Measurements from ENCODE around the gene DYNC1LI2. TPM values are rescaled to one million over a fixed set of nuclear protein-coding genes. Genes with fewer than 3 reads are reported as not detected.

Gene DYNC1LI2
- total RNA-seq, 2 experiments from 2014 or later = 66.3 to 70.5 TPM

- Mint-ChIP-seq H3K4me3 (no peak overlapping the region), H3K4me1 (peaks cover 6% of the 10 kb centered on the region), H3K9me3 (peaks cover 4% of the 10 kb centered on the region), H3K27me3 (peaks cover 52% of the 10 kb centered on the region), H3K36me3 (peaks cover 2% of the 10 kb centered on the region), H3K27ac (no peak overlapping the region)
- DNase-seq = no peak
- ATAC-seq (ENCODE audit: low read depth) = no peak
- POLR2A ChIA-PET = interaction anchor here (0.6 kb wide), 1 partner anchor 8 kb away, joined by 4 read pairs; no protein-coding TSS in a partner anchor
Observed at GRCh38 chr16:66701516-66701915, 49.9 kb downstream of the DYNC1LI2 start.

DNA sequence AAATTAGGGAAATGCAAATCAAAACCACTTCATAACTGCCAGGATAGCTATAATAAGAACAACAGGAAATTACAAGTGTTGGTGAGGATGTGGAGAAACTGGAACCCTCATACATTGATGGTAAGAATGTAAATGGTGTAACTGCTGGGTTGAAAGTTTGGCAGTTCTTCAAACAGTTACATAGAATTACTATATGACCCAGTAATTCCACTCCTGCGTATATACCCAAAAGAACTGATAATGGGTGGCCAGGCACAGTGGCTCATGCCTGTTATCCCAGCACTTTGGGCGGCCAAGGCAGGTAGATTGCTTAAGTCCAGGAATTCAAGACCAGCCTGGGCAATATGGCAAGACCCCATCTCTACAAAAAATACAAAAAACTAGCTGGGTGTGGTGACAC is 50.4 kb downstream of the DYNC1LI2 start:
- no peak overlapping the region for H3K4me3 Mint-ChIP-seq
- POLR2A ChIA-PET = no interaction called here
- peaks cover 4% of the 10 kb centered on the region for H3K9me3 Mint-ChIP-seq
- H3K27me3 Mint-ChIP-seq = peaks cover 52% of the 10 kb centered on the region
- peaks cover 2% of the 10 kb centered on the region for H3K36me3 Mint-ChIP-seq
- H3K27ac Mint-ChIP-seq = no peak overlapping the region
- DNase-seq (no peak), ATAC-seq (ENCODE audit: low read depth) (no peak)
- H3K4me1 Mint-ChIP-seq = peaks cover 6% of the 10 kb centered on the region

DNA sequence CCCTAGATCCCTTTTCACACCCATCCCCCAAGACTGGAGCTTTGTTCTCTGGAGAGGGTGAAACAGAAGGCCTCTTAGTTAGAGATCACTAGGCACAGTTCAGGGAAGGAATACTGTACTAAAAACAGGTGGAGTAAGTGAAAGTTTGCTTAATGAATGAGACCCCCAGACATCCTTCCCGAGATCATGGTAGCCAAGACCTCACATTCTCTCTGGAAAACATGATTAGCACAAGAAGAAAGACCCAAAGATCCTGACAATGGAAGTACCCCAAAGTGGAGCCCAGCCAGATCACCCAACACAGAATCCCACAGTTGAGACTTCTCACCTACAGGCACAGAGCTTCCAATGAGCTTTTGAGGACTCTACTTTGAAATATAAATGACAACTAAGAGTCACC is 51.5 kb downstream of the DYNC1LI2 start:
- H3K9me3 Mint-ChIP-seq = peaks cover 4% of the 10 kb centered on the region
- H3K4me3 Mint-ChIP-seq = no peak overlapping the region
- H3K27me3 Mint-ChIP-seq = peaks cover 61% of the 10 kb centered on the region
- POLR2A ChIA-PET = no interaction called here
- DNase-seq (no peak), ATAC-seq (ENCODE audit: low read depth) (no peak)
- peaks cover 2% of the 10 kb centered on the region for H3K36me3 Mint-ChIP-seq
- peaks cover 14% of the 10 kb centered on the region for H3K4me1 Mint-ChIP-seq
- no peak overlapping the region for H3K27ac Mint-ChIP-seq

DNA sequence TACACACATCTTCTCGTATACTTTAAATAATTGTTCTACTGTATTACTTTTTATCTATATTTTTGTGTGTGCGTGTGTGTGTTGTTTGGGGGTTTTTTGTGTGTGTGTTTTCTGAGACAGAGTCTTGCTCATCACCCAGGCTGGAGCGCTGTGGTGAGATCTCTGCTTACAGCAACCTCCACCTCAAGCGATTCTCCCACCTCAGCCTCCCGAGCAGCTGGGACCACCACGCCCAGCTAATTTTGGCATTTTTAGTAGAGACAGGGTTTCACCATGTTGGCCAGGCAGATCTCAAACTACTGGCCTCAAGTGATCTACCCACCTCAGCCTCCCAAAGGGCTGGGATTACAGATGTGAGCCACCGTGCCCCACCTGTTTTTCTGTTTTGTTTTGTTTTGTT is 53.4 kb downstream of the DYNC1LI2 start:
- Mint-ChIP-seq H3K27me3 (peaks cover 62% of the 10 kb centered on the region), H3K27ac (no peak overlapping the region), H3K36me3 (peaks cover 2% of the 10 kb centered on the region), H3K4me1 (peaks cover 17% of the 10 kb centered on the region), H3K9me3 (peaks cover 4% of the 10 kb centered on the region), H3K4me3 (no peak overlapping the region)
- DNase-seq = no peak
- ATAC-seq (ENCODE audit: low read depth) = no peak
- POLR2A ChIA-PET = no interaction called here

DNA sequence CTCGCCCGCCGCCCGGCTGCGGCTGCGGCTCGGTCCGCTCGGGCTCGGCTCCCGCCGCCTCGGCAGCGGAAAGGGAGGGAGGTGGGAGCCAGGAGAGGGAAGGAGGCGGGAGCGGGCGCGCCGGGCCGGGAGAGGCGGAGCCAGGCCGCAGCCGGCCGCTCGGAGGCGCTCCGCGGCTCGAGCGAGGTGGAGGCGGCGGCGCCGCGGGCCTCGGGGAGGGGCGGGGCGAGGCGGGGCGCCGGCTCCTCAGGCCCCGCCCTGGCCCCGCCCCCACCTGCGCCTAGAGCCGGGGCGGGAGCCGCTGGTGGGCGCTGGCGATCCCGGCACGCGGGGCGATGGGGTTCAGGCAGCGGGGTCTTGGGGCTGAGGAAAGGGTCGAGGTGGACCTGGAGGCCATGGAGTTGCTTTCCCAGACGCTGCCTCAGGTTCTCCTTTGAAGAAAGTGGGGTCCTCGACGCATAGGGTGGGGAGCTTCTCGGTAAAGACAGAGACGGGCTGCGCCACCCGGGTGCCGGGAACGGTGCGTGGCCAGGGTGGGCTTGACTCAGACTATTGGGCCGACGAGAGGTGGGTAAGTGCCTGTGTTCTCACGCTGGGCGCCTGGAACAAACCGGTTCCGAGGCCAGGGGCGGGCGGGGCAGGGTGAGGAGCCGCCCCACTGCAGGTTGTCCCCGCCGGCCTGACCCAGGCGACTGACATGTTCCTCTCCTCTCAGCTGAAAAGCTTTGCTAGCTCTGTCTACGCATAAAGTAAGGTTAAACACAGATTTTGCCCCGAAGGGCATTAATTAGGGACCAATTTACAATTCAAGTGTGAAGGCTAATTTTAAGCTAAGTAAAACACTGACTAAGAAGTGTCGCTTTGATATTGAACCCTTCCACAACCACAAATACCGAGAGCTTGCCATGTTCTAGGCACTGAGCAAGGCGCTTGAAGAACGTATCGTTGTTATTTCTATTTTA is 54.5 kb downstream of the DYNC1LI2 start, which contains the start of gene CMTM4:
Gene CMTM4, minus strand, starts transcription at position 75 of the 962 bp plus-strand sequence. CDS start 218 bp downstream, outside the sequence.
- Mint-ChIP-seq H3K27ac (no peak within 1 kb of the TSS), H3K9me3 (peaks cover 4% of the 10 kb centered on the region)
- DNase-seq = peak; percentile 85

DNA sequence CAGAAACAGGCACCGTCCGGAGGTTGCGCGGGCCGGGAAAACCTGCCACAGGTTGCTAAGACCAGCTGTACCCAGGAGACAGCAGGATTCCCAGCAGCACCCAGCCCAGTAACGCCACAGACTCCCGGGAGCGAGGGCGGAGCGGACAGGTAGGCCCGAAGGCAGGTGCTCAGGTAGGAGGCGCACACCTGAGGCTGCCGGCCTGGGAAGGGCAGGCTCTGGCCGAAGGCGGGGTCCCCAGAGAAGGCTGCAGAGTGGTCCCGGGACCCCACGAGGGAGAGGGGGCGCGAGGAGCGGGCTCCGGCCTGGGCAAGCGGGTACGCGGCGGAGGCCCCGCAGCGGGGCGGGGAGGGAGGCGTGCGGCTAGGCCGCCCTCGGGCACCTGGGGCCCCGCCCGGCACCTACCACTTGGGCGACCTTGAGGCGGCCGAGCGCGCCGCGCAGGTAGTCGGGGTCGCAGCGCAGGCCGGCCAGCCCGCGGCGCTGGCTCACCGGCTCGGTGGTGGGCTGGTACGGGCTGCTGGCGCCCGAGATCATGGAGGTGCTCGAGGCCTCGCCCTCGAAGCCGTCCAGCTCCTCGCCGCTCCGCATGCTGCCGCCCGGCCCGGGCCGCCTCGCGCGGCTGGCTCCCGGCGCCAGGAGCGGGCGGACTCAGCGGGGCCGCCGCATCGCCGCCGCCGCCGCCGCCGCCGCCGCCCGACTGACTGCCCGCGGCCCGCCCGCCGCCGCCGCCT is 55.3 kb downstream of the DYNC1LI2 start:
- no peak overlapping the region for H3K27ac Mint-ChIP-seq
- POLR2A ChIA-PET = no interaction called here

More for the DNA sequence above, 54.5 kb downstream of the DYNC1LI2 start, which contains the start of gene CMTM4:
- POLR2A ChIA-PET = interaction anchor here (0.9 kb wide), 1 partner anchor 133 kb away, joined by 3 read pairs; the partner anchor contains the start of gene NAE1
- H3K36me3 Mint-ChIP-seq = peaks cover 2% of the 10 kb centered on the region
- H3K27me3 Mint-ChIP-seq = peaks cover 65% of the 10 kb centered on the region
- peak; percentile 88 for ATAC-seq (ENCODE audit: low read depth)
- H3K4me1 Mint-ChIP-seq = peaks cover 17% of the 10 kb centered on the region
- H3K4me3 Mint-ChIP-seq = peak within 1 kb of the TSS; percentile 83

GRCh38 chr16:66695471-66695934 is 55.9 kb downstream of the DYNC1LI2 start:
- no peak for ATAC-seq (ENCODE audit: low read depth)
- H3K36me3 Mint-ChIP-seq = no peaks in the 10 kb centered on the region
- H3K27ac Mint-ChIP-seq = no peak overlapping the region
- peaks cover 64% of the 10 kb centered on the region for H3K27me3 Mint-ChIP-seq
- H3K4me3 Mint-ChIP-seq = peak overlapping the region; percentile 73
- H3K4me1 Mint-ChIP-seq = peaks cover 14% of the 10 kb centered on the region
- peak; percentile 33 for DNase-seq
- H3K9me3 Mint-ChIP-seq = peaks cover 1% of the 10 kb centered on the region
- POLR2A ChIA-PET = no interaction called here

More for the DNA sequence above, 55.3 kb downstream of the DYNC1LI2 start:
- peaks cover 17% of the 10 kb centered on the region for H3K4me1 Mint-ChIP-seq
- peak overlapping the region; percentile 73 for H3K4me3 Mint-ChIP-seq
- H3K9me3 Mint-ChIP-seq = peaks cover 4% of the 10 kb centered on the region
- DNase-seq = no peak
- H3K27me3 Mint-ChIP-seq = peaks cover 64% of the 10 kb centered on the region
- peaks cover 2% of the 10 kb centered on the region for H3K36me3 Mint-ChIP-seq
- ATAC-seq (ENCODE audit: low read depth) = peak; percentile 43

- POLR2A ChIA-PET = interaction anchor here (0.6 kb wide), 1 partner anchor 9 kb away, joined by 4 read pairs; no protein-coding TSS in a partner anchor
- H3K9me3 Mint-ChIP-seq = no peaks in the 10 kb centered on the region
- no peaks in the 10 kb centered on the region for H3K36me3 Mint-ChIP-seq
- ATAC-seq (ENCODE audit: low read depth) = no peak
- no peak overlapping the region for H3K4me3 Mint-ChIP-seq
- peaks cover 14% of the 10 kb centered on the region for H3K4me1 Mint-ChIP-seq
- no peak overlapping the region for H3K27ac Mint-ChIP-seq
- peaks cover 46% of the 10 kb centered on the region for H3K27me3 Mint-ChIP-seq
- DNase-seq = no peak
Observed at GRCh38 chr16:66693149-66693548, 58.3 kb downstream of the DYNC1LI2 start.

DNA sequence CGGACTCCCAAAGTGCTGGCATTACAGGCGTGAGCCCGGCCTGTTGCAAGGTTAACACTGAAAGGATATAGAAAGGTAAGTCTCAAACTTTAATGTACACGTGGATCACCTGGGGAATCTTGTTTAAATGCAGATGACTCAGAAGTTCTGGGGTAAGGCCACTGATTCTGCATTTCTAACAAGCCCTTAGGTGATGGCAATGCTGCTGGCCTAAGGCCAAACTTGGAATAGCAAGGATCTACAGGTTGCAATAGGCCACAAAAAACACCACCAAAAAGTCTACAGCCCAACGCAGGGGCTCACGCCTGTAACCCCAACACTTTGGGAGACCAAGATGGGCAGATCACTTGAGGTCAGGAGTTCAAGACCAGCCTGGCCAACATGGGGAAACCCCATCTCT is 59.1 kb downstream of the DYNC1LI2 start:
- no peaks in the 10 kb centered on the region for H3K36me3 Mint-ChIP-seq
- no peaks in the 10 kb centered on the region for H3K9me3 Mint-ChIP-seq
- H3K27ac Mint-ChIP-seq = no peak overlapping the region
- DNase-seq (no peak), ATAC-seq (ENCODE audit: low read depth) (no peak)
- POLR2A ChIA-PET = no interaction called here
- no peak overlapping the region for H3K4me3 Mint-ChIP-seq
- peaks cover 13% of the 10 kb centered on the region for H3K4me1 Mint-ChIP-seq
- peaks cover 39% of the 10 kb centered on the region for H3K27me3 Mint-ChIP-seq

GRCh38 chr16:66691234-66691633 is 60.2 kb downstream of the DYNC1LI2 start:
- POLR2A ChIA-PET = no interaction called here
- DNase-seq (no peak), ATAC-seq (ENCODE audit: low read depth) (no peak)
- Mint-ChIP-seq H3K4me3 (no peak overlapping the region), H3K27me3 (peaks cover 34% of the 10 kb centered on the region), H3K36me3 (no peaks in the 10 kb centered on the region), H3K4me1 (peaks cover 11% of the 10 kb centered on the region), H3K27ac (no peak overlapping the region), H3K9me3 (no peaks in the 10 kb centered on the region)

- ATAC-seq (ENCODE audit: low read depth) = no peak
- H3K9me3 Mint-ChIP-seq = no peaks in the 10 kb centered on the region
- H3K36me3 Mint-ChIP-seq = no peaks in the 10 kb centered on the region
- POLR2A ChIA-PET = no interaction called here
- no peak overlapping the region for H3K4me3 Mint-ChIP-seq
- no peak overlapping the region for H3K27ac Mint-ChIP-seq
- peaks cover 6% of the 10 kb centered on the region for H3K4me1 Mint-ChIP-seq
- H3K27me3 Mint-ChIP-seq = peaks cover 29% of the 10 kb centered on the region
- no peak for DNase-seq
Observed at GRCh38 chr16:66690106-66690847, 61.1 kb downstream of the DYNC1LI2 start.

- H3K36me3 Mint-ChIP-seq = no peaks in the 10 kb centered on the region
Observed at GRCh38 chr16:66689282-66689681, 62.1 kb downstream of the DYNC1LI2 start.

More at GRCh38 chr16:66689282-66689681, 62.1 kb downstream of the DYNC1LI2 start:
- ATAC-seq (ENCODE audit: low read depth) (no peak), DNase-seq (no peak)
- Mint-ChIP-seq H3K27me3 (peaks cover 21% of the 10 kb centered on the region), H3K4me1 (no peaks in the 10 kb centered on the region), H3K9me3 (no peaks in the 10 kb centered on the region), H3K27ac (no peak overlapping the region), H3K4me3 (no peak overlapping the region)
- POLR2A ChIA-PET = no interaction called here

Measured in activated naive CD8-positive, alpha-beta T cell treated with anti-CD3 and anti-CD28 coated beads, Interleukin-2, amount 10 ng/mL, durations not matched to agents 7 days and 5 days (primary cell).